ENCODE data around the gene SIGLEC10. TPM values are rescaled to one million over a fixed set of nuclear protein-coding genes. Genes with fewer than 3 reads are reported as not detected.

Gene SIGLEC10
- total and polyA plus RNA-seq, 9 of the 15 experiments (the other 6 are each of a cell fraction or from before 2014, with no cell fraction given), result 0.10 to 1.8 (median 0.82) TPM

- TF ChIP-seq CTBP1 (IDR thresholded peaks at IDR 0.05; ENCODE audit: borderline replicate concordance), result peak; percentile 57
- peak; percentile 65 for TF ChIP-seq POLR2H (tag; IDR thresholded peaks at IDR 0.05; ENCODE audit: low read depth)
- 0 out of 2 replicates have a peak, but pooled peaks have one; percentile 46 for TF ChIP-seq KLF13 (tag; IDR thresholded peaks at IDR 0.05; ENCODE audit: borderline replicate concordance, low read depth)
- TF ChIP-seq ZNF232 (CRISPR knock-in tag; IDR thresholded peaks at IDR 0.05), result no peak
- no peak for TF ChIP-seq XRCC5 (IDR thresholded peaks at IDR 0.05; ENCODE audit: low read depth, low read length)
- TF ChIP-seq ATF4 (CRISPR knock-in tag; IDR thresholded peaks at IDR 0.05), result no peak
- peak; percentile 94 for TF ChIP-seq FOXM1 (IDR thresholded peaks at IDR 0.05; ENCODE audit: low read depth)
- no peak for TF ChIP-seq FOXM1 (CRISPR knock-in tag; IDR thresholded peaks at IDR 0.05; ENCODE audit: low read depth)
- TF ChIP-seq ZNF407 (IDR thresholded peaks at IDR 0.05; ENCODE audit: low read depth), result no peak
- no peak for TF ChIP-seq ADNP (tag; IDR thresholded peaks at IDR 0.05)
- 0 out of 2 replicates have a peak, but pooled peaks have one; percentile 36 for TF ChIP-seq HCFC1 (IDR thresholded peaks at IDR 0.05; ENCODE audit: low read depth, low read length)
- peak; percentile 79 for TF ChIP-seq RBFOX2 (IDR thresholded peaks at IDR 0.05; ENCODE audit: low read depth, low read length)
- TF ChIP-seq CBX8 (IDR thresholded peaks at IDR 0.05; ENCODE audit: borderline replicate concordance, extremely low read depth, low read depth, low read length, poor library complexity, severe bottlenecking), result no peak
- no peak for TF ChIP-seq ZNF41 (CRISPR knock-in tag; conservative IDR thresholded peaks at IDR 0.05)
- no peak for TF ChIP-seq JUNB (CRISPR knock-in tag; conservative IDR thresholded peaks at IDR 0.05)
- 0 out of 2 replicates have a peak, but pooled peaks have one; percentile 53 for TF ChIP-seq ZC3H4 (CRISPR knock-in tag; IDR thresholded peaks at IDR 0.05; ENCODE audit: borderline replicate concordance)
- peak; percentile 46; the same call in 1 of the 2 replicates for TF ChIP-seq E2F3 (CRISPR knock-in tag; IDR thresholded peaks at IDR 0.05)
- peak; percentile 88 for TF ChIP-seq MYBL2 (IDR thresholded peaks at IDR 0.05; ENCODE audit: low read depth)
- TF ChIP-seq MYBL2 (CRISPR knock-in tag; IDR thresholded peaks at IDR 0.05; ENCODE audit: borderline replicate concordance), result no peak
Measured at GRCh38 chr19:51394050-51394836, 23.2 kb downstream of the SIGLEC10 start (continued).

Data from K562 (cell line).